ENCODE data around the gene RBKS.
"Not testable (repeated sequence)": the region's sequence is repeated elsewhere in the genome, so short reads cannot be mapped to it uniquely, and the experiment has no call there.

Gene RBKS

GRCh38 chr2:27754831-27755230 is 135.4 kb downstream of the RBKS start:
- H3K27ac Mint-ChIP-seq: peak overlapping the region in 1 of 3 experiments; percentile 20
- H3K27me3 Mint-ChIP-seq (ENCODE audit: low read depth): peaks cover 8% of the 10 kb centered on the region
- TF ChIP-seq CTCF (IDR thresholded peaks at IDR 0.05; ENCODE audit: unreplicated experiment in 3 of 3): no peak
- H3K4me1 Mint-ChIP-seq: peaks cover 24% of the 10 kb centered on the region
- H3K36me3 Mint-ChIP-seq (ENCODE audit: low read depth): no peaks in the 10 kb centered on the region
- H3K4me3 Mint-ChIP-seq: no peak overlapping the region
- H3K9me3 Mint-ChIP-seq: peaks cover 6% of the 10 kb centered on the region

GRCh38 chr2:27754138-27754588 is 136.0 kb downstream of the RBKS start:
- TF ChIP-seq CTCF (IDR thresholded peaks at IDR 0.05; ENCODE audit: unreplicated experiment in 3 of 3): peak; percentile 48 to 58 (median 51)
- Mint-ChIP-seq H3K27ac (peak overlapping the region; percentile 65 to 98 (median 83)), H3K36me3 (ENCODE audit: low read depth) (no peaks in the 10 kb centered on the region), H3K9me3 (peaks cover 9% of the 10 kb centered on the region), H3K4me1 (peaks cover 24% of the 10 kb centered on the region), H3K27me3 (ENCODE audit: low read depth) (peaks cover 8% of the 10 kb centered on the region), H3K4me3 (peak overlapping the region in 1 of 3 experiments; percentile 43)

- Mint-ChIP-seq H3K4me1 (peaks cover 24% of the 10 kb centered on the region), H3K9me3 (peaks cover 19% of the 10 kb centered on the region), H3K4me3 (peak overlapping the region; percentile 59 to 80 (median 75)), H3K27ac (peak overlapping the region; percentile 83 to 98 (median 97)), H3K36me3 (ENCODE audit: low read depth) (peaks cover 5% of the 10 kb centered on the region), H3K27me3 (ENCODE audit: low read depth) (peaks cover 12% of the 10 kb centered on the region)
- no peak for TF ChIP-seq CTCF (IDR thresholded peaks at IDR 0.05; ENCODE audit: unreplicated experiment in 3 of 3)
Observed at GRCh38 chr2:27752551-27753237, 137.5 kb downstream of the RBKS start.

GRCh38 chr2:27751377-27751776 is 138.8 kb downstream of the RBKS start:
- Mint-ChIP-seq H3K27me3 (ENCODE audit: low read depth) (peaks cover 12% of the 10 kb centered on the region), H3K4me1 (peaks cover 14% of the 10 kb centered on the region), H3K27ac (no peak overlapping the region), H3K36me3 (ENCODE audit: low read depth) (peaks cover 5% of the 10 kb centered on the region), H3K9me3 (peaks cover 19% of the 10 kb centered on the region), H3K4me3 (no peak overlapping the region)
- TF ChIP-seq CTCF (IDR thresholded peaks at IDR 0.05; ENCODE audit: unreplicated experiment in 3 of 3): no peak

- Mint-ChIP-seq H3K4me1 (peaks cover 12% of the 10 kb centered on the region), H3K9me3 (peaks cover 31% of the 10 kb centered on the region), H3K27me3 (ENCODE audit: low read depth) (peaks cover 16% of the 10 kb centered on the region)
- H3K4me3 Mint-ChIP-seq; H3K27ac Mint-ChIP-seq; H3K36me3 Mint-ChIP-seq (ENCODE audit: low read depth): not testable (repeated sequence)
Observed at GRCh38 chr2:27748803-27749554, 141.2 kb downstream of the RBKS start.

GRCh38 chr2:27747827-27748352 is 142.3 kb downstream of the RBKS start:
- H3K36me3 Mint-ChIP-seq (ENCODE audit: low read depth): peaks cover 5% of the 10 kb centered on the region
- H3K4me3 Mint-ChIP-seq: no peak overlapping the region
- no peak for TF ChIP-seq CTCF (IDR thresholded peaks at IDR 0.05; ENCODE audit: unreplicated experiment in 3 of 3)
- peaks cover 8% of the 10 kb centered on the region for H3K27me3 Mint-ChIP-seq (ENCODE audit: low read depth)
- H3K27ac Mint-ChIP-seq: no peak overlapping the region
- peaks cover 32% of the 10 kb centered on the region for H3K9me3 Mint-ChIP-seq
- H3K4me1 Mint-ChIP-seq: peaks cover 5% of the 10 kb centered on the region

Measured in nephron (organoid).